Ovary (tissue), 3 donors: ENCODE measurements around the gene TRABD2B.

Experiments
- CTCF ChIP-seq, 3 donors: fragments of 450-650 bp in 2 of 3; fragments of 200-600 bp in 1 of 3; IDR thresholded peaks; one replicate each; pipeline versions ENCODE4 v1.5.1 to v1.8.0; 2016 to 2022; ENCODE audit warnings: antibody characterized with exemption in 3 of 3, mild to moderate bottlenecking in 1 of 3
- EP300 ChIP-seq: sonication (generic); formaldehyde crosslinking; IDR thresholded peaks from one replicate; pipeline ENCODE4 v1.6.1; 2017; ENCODE audit warnings: antibody characterized with exemption
- POLR2A ChIP-seq: fragments of 450-650 bp; IDR thresholded peaks from one replicate; pipeline ENCODE4 v1.6.1; 2017; ENCODE audit warnings: antibody characterized with exemption, mild to moderate bottlenecking, moderate library complexity
- donor health status: DM: no; HTN: no; CAD: no.

- no peak for TF ChIP-seq POLR2A
- TF ChIP-seq CTCF (IDR thresholded peaks at IDR 0.05), result no peak
- TF ChIP-seq EP300, result no peak
Observed at GRCh38 chr1:47906527-47907176, 90.5 kb downstream of the TRABD2B start.
